Ishikawa (cell line): ENCODE measurements around the gene SLC15A3.

Experiments
- EGR1 ChIP-seq: IDR thresholded peaks from 2 replicates; pipeline ENCODE4 v1.6.1; 2012
- EP300 ChIP-seq: IDR thresholded peaks from 2 replicates; pipeline ENCODE4 v1.6.1; 2012; ENCODE audit warnings: borderline replicate concordance
- MAX ChIP-seq: IDR thresholded peaks from 2 replicates; pipeline ENCODE4 v1.6.1; 2012
- REST ChIP-seq: IDR thresholded peaks from 2 replicates; pipeline ENCODE4 v1.6.1; 2012; ENCODE audit warnings: low read depth, mild to moderate bottlenecking

- TF ChIP-seq MAX (no peak), EP300 (no peak), EGR1 (no peak), REST (no peak)
Measured at GRCh38 chr11:60953781-60954180, 1.8 kb upstream of the SLC15A3 start.
